MM.1S (cell line): ENCODE measurements around the gene GABARAPL1.

ENCODE experiments used
- EZH2 ChIP-seq: fragments of 300-600 bp; sonication (generic); optimal IDR thresholded peaks from 2 replicates; pipeline ENCODE3; 2017; ENCODE audit warnings: low read depth, mild to moderate bottlenecking, antibody characterized with exemption, low read length, mixed read lengths
- EZH2phosphoT487 ChIP-seq: fragments of 300-600 bp; sonication (generic); IDR thresholded peaks from 2 replicates; pipeline ENCODE4 v1.6.1; 2018; ENCODE audit warnings: antibody characterized with exemption, low read length
- TF ChIP-seq, protein P1 (sequence below): fragments of 300-600 bp; sonication (generic); IDR thresholded peaks from 2 replicates; pipeline ENCODE4 v1.5.1; 2016; ENCODE audit warnings: antibody characterized with exemption, low read length, mixed read lengths

DNA sequence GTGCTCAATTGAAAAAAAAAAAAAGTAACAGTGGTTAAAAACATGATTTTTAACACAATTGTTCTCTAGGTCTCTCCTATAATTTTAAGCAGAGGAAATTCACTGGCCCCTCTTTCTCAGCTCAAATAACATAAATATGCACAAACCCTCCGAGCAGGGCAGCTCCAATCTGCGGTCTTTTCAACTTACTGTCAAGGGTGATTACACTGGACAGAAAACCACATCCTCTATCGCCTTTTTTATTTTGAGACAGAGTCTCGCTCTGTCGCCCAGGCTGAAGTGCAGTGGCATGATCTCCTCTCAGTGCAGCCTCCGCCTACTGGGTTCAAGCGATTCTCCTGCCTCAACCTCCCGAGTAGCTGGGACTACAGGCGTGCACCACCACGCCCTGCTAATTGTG lies 16.5 kb upstream of the GABARAPL1 start:
- TF ChIP-seq, protein P1, sequence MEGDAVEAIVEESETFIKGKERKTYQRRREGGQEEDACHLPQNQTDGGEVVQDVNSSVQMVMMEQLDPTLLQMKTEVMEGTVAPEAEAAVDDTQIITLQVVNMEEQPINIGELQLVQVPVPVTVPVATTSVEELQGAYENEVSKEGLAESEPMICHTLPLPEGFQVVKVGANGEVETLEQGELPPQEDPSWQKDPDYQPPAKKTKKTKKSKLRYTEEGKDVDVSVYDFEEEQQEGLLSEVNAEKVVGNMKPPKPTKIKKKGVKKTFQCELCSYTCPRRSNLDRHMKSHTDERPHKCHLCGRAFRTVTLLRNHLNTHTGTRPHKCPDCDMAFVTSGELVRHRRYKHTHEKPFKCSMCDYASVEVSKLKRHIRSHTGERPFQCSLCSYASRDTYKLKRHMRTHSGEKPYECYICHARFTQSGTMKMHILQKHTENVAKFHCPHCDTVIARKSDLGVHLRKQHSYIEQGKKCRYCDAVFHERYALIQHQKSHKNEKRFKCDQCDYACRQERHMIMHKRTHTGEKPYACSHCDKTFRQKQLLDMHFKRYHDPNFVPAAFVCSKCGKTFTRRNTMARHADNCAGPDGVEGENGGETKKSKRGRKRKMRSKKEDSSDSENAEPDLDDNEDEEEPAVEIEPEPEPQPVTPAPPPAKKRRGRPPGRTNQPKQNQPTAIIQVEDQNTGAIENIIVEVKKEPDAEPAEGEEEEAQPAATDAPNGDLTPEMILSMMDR = no peak
- TF ChIP-seq EZH2 = no peak
- TF ChIP-seq EZH2phosphoT487 = no peak
